RWPE2 (cell line): ENCODE measurements around the gene PLGRKT.

Source experiments
- ATAC-seq: fragments of 200-7000 bp; cut with Tn5 transposase; 3 replicates; pipeline ENCODE4 v1.9.1; 2021; ENCODE audit warnings: low read depth
- DNase-seq: peaks from one replicate; pipeline ENCODE4 v3.0.0-alpha.2; 2020; ENCODE audit warnings: low spot score
- H3K27ac ChIP-seq: fragments of 450-650 bp; 2 replicates; pipeline ENCODE4 v1.5.1; 2017; ENCODE audit warnings: mild to moderate bottlenecking; ENCODE audit not compliant: poor library complexity, severe bottlenecking
- H3K27me3 ChIP-seq: fragments of 250-450 bp; sonication (Bioruptor Pico); 2 replicates; pipeline ENCODE4 v1.5.1; 2021; ENCODE audit warnings: mild to moderate bottlenecking, moderate library complexity; ENCODE audit not compliant: insufficient read depth, poor library complexity, severe bottlenecking
- H3K36me3 ChIP-seq: fragments of 250-450 bp; sonication (Bioruptor Pico); 2 replicates; pipeline ENCODE4 v1.5.1; 2020; ENCODE audit warnings: low read depth, mild to moderate bottlenecking, moderate library complexity
- H3K4me1 ChIP-seq: fragments of 250-450 bp; sonication (Bioruptor Pico); 2 replicates; pipeline ENCODE4 v1.5.1; 2021; ENCODE audit warnings: mild to moderate bottlenecking, moderate library complexity; ENCODE audit not compliant: insufficient read depth, poor library complexity, severe bottlenecking
- H3K4me3 ChIP-seq: fragments of 250-450 bp; sonication (Bioruptor Pico); 2 replicates; pipeline ENCODE4 v1.5.1; 2021; ENCODE audit warnings: mild to moderate bottlenecking, moderate library complexity; ENCODE audit not compliant: severe bottlenecking
- H3K9me3 ChIP-seq: fragments of 250-450 bp; sonication (Bioruptor Pico); 2 replicates; pipeline ENCODE4 v1.5.1; 2021; ENCODE audit warnings: mild to moderate bottlenecking, moderate library complexity; ENCODE audit not compliant: severe bottlenecking
- CTCF ChIP-seq: fragments of 450-650 bp; IDR thresholded peaks from one replicate; pipeline ENCODE4 v1.5.1; 2017; ENCODE audit warnings: mild to moderate bottlenecking, moderate library complexity; ENCODE audit not compliant: poor library complexity, severe bottlenecking

Gene PLGRKT

GRCh38 chr9:5443850-5444249 lies 6.1 kb upstream of the PLGRKT start:
- Histone ChIP-seq H3K27ac (no peak overlapping the region), H3K36me3 (no peaks in the 10 kb centered on the region), H3K9me3 (no peaks in the 10 kb centered on the region), H3K4me3 (no peak overlapping the region), H3K4me1 (peaks cover 32% of the 10 kb centered on the region), H3K27me3 (no peaks in the 10 kb centered on the region)
- no peak for TF ChIP-seq CTCF
- DNase-seq = no peak
- ATAC-seq = no peak

- peaks cover 24% of the 10 kb centered on the region for H3K4me1 ChIP-seq
- no peak for DNase-seq
- no peak overlapping the region for H3K27ac ChIP-seq
- peak; percentile 70 for TF ChIP-seq CTCF
- no peaks in the 10 kb centered on the region for H3K9me3 ChIP-seq
- H3K36me3 ChIP-seq = no peaks in the 10 kb centered on the region
- no peak overlapping the region for H3K4me3 ChIP-seq
- ATAC-seq = no peak
- no peaks in the 10 kb centered on the region for H3K27me3 ChIP-seq
Measured at GRCh38 chr9:5442400-5443011, 4.8 kb upstream of the PLGRKT start.

GRCh38 chr9:5441043-5441442 lies 3.3 kb upstream of the PLGRKT start:
- Histone ChIP-seq H3K4me3 (no peak overlapping the region), H3K27ac (no peak overlapping the region), H3K9me3 (no peaks in the 10 kb centered on the region), H3K36me3 (peaks cover 5% of the 10 kb centered on the region), H3K27me3 (no peaks in the 10 kb centered on the region), H3K4me1 (peaks cover 17% of the 10 kb centered on the region)
- no peak for TF ChIP-seq CTCF
- DNase-seq (no peak), ATAC-seq (peak; percentile 41; the same call in 1 of the 3 replicates)

GRCh38 chr9:5440426-5440825 lies 2.7 kb upstream of the PLGRKT start:
- Histone ChIP-seq H3K9me3 (no peaks in the 10 kb centered on the region), H3K4me1 (peaks cover 14% of the 10 kb centered on the region), H3K36me3 (peaks cover 11% of the 10 kb centered on the region), H3K27ac (no peak overlapping the region), H3K27me3 (no peaks in the 10 kb centered on the region), H3K4me3 (no peak overlapping the region)
- TF ChIP-seq CTCF = no peak
- no peak for DNase-seq
- ATAC-seq = no peak
